HG02981 (cell line): Measurements from ENCODE around the gene MMAA.
"Not testable (repeated sequence)": the region's sequence is repeated elsewhere in the genome, so short reads cannot be mapped to it uniquely, and the experiment has no call there.

ENCODE experiments used
- ATAC-seq: cut with Tn5 transposase; IDR thresholded peaks from one replicate; pipeline ENCODE4 v1.9.1; 2021; ENCODE audit warnings: mild to moderate bottlenecking, moderate library complexity; ENCODE audit not compliant: unreplicated experiment

MMAA gene

GRCh38 chr4:145618932-145619638 lies at the start of gene MMAA:
TSS of gene MMAA (plus strand) at chr4:145619385. CDS start at chr4:145639140, 19,755 bp downstream.
- peak; percentile 80 for ATAC-seq

- not testable (repeated sequence) for ATAC-seq
Observed at GRCh38 chr4:145574546-145574945, 44.6 kb upstream of the MMAA start.

- ATAC-seq = no peak
Observed at GRCh38 chr4:145580906-145581305, 38.3 kb upstream of the MMAA start.

- no peak for ATAC-seq
Observed at GRCh38 chr4:145583191-145584055, 35.8 kb upstream of the MMAA start.

GRCh38 chr4:145587088-145587754 lies 32.0 kb upstream of the MMAA start:
- no peak for ATAC-seq

GRCh38 chr4:145589381-145589780 lies 29.8 kb upstream of the MMAA start:
- ATAC-seq = not testable (repeated sequence)

- no peak for ATAC-seq
Observed at GRCh38 chr4:145589916-145590702, 29.1 kb upstream of the MMAA start.

GRCh38 chr4:145602129-145602760 lies 16.9 kb upstream of the MMAA start:
- no peak for ATAC-seq

GRCh38 chr4:145605941-145606340 lies 13.2 kb upstream of the MMAA start:
- ATAC-seq = no peak

GRCh38 chr4:145609481-145610427 lies 9.4 kb upstream of the MMAA start:
- ATAC-seq = peak; percentile 55

GRCh38 chr4:145613566-145614232 lies 5.5 kb upstream of the MMAA start:
- ATAC-seq = peak; percentile 70

GRCh38 chr4:145614233-145614610 lies 5.0 kb upstream of the MMAA start:
- no peak for ATAC-seq

- ATAC-seq = peak; percentile 2
Observed at GRCh38 chr4:145618210-145618931, 814 bp upstream of the MMAA start.

GRCh38 chr4:145619639-145619996 lies 433 bp downstream of the MMAA start:
- peak; percentile 55 for ATAC-seq

- not testable (repeated sequence) for ATAC-seq
Observed at GRCh38 chr4:145622067-145622466, 2.9 kb downstream of the MMAA start.

- peak; percentile 44 for ATAC-seq
Observed at GRCh38 chr4:145623831-145624230, 4.6 kb downstream of the MMAA start.

- no peak for ATAC-seq
Observed at GRCh38 chr4:145625677-145626622, 6.8 kb downstream of the MMAA start.
